Fibroblast of villous mesenchyme (primary cell): Measurements from ENCODE around the gene SLC18A3. TPM values are rescaled to one million over a fixed set of nuclear protein-coding genes. Genes with fewer than 3 reads are reported as not detected.

Experiments used
- DNase-seq: peaks from one replicate; pipeline ENCODE4 v3.0.0-alpha.2; 2010; ENCODE audit warnings: low read depth
- H3K4me3 ChIP-seq: 2 replicates; pipeline ENCODE4 v1.5.1; 2011; ENCODE audit warnings: low read depth, mild to moderate bottlenecking, low read length
- total RNA-seq: library from RNA; depleted of rRNA; stranded (reverse); fragments of >200 nt; gene quantifications from 2 replicates; pipeline ENCODE4 v1.2.3, GENCODE V29; 2012
- TF ChIP-seq, protein P1 (sequence below): IDR thresholded peaks from 2 replicates; pipeline ENCODE4 v1.5.1; 2012; ENCODE audit warnings: low read depth, mild to moderate bottlenecking, low read length; ENCODE audit not compliant: insufficient read depth

The SLC18A3 gene
- total RNA-seq, 1 donor = under 0.01 TPM

DNA sequence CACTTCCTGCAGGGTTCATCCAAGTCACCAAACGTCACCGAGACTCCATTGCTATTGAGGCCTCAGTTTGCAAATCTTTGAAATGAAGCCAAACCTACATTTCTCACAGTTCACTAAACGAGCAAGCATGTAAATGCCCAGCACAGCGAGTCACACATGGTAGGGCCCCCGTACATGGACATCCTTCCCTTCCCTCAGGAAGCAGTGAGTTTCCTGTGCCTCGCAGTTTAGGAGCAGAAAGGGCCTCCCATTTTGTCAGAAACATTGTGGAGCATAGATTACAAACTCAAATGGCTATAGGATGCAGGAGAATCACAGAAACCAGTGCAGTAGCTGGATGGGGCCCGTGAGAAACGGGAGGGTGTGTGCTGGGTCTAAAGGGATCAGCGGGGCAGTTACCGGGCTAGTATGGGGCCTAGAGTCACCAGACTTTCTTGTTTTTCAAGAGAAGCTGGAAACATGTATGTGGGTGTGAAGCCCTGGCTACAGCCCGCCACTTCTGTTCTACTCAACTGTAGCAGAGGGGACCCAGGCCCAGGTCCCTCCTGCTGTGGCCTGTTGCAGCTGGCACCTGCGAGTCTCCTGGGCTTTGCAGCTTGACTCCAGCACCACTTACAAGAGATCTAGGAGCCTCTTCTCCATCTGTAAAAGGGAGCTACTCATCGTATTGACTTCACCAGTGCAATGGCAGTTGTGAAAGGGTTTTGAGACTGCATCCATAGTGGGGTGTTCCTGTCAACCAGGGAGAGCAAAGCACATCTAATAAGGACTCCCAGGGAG, 14.2 kb upstream of the SLC18A3 start:
- no peak overlapping the region for H3K4me3 ChIP-seq
- TF ChIP-seq, protein P1, sequence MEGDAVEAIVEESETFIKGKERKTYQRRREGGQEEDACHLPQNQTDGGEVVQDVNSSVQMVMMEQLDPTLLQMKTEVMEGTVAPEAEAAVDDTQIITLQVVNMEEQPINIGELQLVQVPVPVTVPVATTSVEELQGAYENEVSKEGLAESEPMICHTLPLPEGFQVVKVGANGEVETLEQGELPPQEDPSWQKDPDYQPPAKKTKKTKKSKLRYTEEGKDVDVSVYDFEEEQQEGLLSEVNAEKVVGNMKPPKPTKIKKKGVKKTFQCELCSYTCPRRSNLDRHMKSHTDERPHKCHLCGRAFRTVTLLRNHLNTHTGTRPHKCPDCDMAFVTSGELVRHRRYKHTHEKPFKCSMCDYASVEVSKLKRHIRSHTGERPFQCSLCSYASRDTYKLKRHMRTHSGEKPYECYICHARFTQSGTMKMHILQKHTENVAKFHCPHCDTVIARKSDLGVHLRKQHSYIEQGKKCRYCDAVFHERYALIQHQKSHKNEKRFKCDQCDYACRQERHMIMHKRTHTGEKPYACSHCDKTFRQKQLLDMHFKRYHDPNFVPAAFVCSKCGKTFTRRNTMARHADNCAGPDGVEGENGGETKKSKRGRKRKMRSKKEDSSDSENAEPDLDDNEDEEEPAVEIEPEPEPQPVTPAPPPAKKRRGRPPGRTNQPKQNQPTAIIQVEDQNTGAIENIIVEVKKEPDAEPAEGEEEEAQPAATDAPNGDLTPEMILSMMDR = no peak
- DNase-seq = no peak

DNA sequence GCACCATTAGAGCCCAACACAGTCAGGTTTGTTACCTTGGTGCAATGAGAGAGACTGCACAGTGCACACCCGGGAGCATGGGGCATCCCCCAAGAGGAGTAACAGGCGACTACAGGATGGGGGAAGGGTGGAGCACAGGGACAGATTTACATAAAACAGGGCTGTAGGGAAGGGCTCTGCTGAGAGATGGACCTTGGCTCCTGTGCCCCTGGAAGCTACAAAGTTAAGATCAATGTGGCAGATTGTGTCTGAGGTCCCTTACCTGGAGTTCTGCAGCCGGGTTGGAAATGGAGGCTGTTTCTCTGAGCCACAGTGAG, 13.7 kb upstream of the SLC18A3 start:
- DNase-seq = no peak
- H3K4me3 ChIP-seq = no peak overlapping the region
- TF ChIP-seq, protein P1 = no peak

DNA sequence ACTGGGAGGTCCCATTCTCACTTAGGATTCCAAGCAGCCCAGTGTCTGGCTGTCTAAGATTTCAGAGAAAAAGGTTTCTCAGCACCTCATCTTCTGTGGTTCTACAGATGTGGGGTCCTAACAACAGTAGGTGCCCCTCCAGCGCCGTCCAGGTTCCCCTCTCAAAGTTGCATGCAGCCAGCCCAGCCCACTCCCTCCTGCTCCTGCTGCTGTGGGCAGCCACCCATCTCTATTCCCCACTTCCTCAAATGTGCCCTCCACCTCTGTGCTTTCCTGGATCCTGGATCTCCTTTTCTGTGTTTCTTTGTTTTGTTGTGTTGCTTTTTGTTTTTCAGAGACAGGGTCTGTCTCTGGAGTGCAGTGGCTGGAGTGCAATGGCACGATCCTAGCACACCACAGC, 13.3 kb upstream of the SLC18A3 start:
- H3K4me3 ChIP-seq = no peak overlapping the region
- TF ChIP-seq, protein P1 = no peak
- no peak for DNase-seq

DNA sequence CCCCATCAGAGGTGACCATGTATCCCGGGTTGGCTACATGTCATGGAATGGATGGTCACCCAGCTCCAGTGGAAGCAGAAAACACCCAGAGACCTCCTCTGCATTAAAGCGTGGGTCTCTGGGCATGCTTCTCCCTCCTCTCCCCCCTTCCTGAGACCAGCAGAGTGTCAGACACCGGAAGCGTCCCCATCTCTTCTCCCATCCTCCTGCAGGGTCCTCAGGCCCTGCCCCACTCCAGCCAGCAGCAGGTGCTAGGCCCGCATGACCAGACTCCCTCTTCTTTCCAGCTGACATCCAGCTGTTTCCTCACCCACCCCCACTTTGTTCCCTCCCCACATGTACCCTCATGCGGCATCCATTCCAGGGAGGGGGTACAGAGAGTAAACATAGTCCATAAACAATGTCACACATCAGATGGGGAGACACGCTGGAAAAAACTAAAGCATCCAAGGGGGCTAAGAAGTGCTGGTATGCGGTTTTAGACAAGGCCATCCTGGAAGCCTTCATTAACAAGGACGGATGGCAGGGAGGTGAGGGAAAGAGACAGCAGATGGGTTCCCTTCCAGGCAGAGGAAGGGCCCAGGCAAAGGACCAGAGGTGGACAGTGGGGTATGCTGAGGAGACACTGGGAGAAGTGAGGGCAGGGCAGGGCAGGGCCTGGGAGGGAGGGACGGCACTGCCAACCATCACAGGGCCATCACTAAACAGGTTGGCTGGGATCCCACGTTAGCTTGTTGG, 12.5 kb upstream of the SLC18A3 start:
- H3K4me3 ChIP-seq = no peak overlapping the region
- TF ChIP-seq, protein P1 = no peak
- DNase-seq = no peak

DNA sequence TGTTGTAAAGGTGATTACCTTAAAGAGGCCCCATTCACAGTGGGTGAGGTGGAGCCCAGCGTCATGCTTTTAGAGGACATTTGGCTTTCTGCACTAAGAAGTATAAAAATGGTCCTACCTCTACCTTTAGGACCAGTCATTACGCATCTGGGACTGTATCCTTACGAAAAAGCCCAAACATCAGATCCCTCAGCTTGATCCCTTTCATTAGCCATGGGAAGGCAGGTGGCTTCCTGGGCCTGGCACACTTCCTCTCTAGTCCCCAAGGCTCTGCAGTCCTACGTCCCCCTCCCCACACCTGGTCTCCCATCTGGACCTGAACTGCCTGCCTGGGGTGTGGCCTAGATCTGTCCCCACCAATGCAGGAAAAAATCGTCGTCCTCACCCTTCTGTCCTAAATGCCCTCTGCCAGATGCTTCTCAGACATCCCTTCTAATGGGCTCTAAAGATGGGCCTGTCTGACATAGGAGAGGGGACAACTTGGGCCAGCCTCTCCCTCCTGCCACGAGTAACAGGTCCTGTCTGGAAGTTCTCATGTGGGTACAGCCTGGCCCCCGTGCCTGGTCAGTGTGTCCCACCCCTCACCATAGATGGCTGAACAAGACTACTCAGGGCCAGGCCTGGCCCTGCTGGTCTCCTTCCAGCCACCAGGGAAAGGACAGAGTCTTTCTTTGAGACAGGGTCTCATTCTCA, 11.8 kb upstream of the SLC18A3 start:
- TF ChIP-seq, protein P1 = no peak
- no peak for DNase-seq
- H3K4me3 ChIP-seq = no peak overlapping the region

DNA sequence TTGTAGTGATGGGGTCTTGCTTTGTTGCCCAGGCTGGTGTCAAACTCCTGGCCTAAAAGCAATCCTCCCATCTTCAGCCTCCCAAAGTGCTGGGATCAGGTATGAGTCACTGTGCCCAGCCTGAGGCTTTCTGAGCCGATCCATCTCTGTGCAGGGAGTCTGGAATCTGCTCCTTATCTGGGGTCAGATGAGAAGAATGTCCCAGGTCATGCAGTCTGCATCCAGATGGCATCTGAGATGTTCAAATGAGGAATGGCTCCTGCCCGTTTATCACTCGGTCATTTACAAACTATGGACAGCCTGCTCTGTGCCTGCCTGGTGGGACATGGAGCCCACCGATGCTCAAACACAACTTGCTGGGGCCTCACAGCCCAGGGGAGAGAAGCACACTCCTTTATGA, 11.1 kb upstream of the SLC18A3 start:
- H3K4me3 ChIP-seq = no peak overlapping the region
- TF ChIP-seq, protein P1 = no peak
- DNase-seq = peak; percentile 11
